SHP77 (cell line): Measurements from ENCODE around the gene WFDC2.

Source experiments
- DNase-seq, 2 experiments: peaks; one replicate each; lab custom pipeline; 2025; lab: John Stamatoyannopoulos, UW

WFDC2 gene

GRCh38 chr20:45497971-45498494 is 28.5 kb downstream of the WFDC2 start:
- DNase-seq = no peak

GRCh38 chr20:45500022-45500421 is 30.5 kb downstream of the WFDC2 start:
- no peak for DNase-seq

DNA sequence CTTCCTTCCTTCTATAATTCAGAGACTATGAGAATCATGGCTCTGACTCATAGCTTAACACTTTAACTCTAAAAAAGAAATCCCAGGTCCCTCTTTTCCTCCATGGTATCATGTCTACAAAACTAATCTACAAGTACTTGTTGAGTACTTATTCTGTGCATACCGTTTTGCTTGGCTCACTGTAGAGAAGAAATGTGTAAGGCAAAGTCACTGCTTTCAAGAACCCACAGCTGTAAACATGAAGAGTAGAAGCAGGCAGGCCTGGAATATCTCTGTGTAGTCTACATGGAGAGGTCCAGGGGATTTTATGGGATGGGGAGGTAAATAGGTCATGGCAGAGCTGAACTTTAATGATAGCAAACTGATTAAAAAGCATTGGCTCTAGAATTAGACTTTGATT is 32.0 kb downstream of the WFDC2 start:
- DNase-seq = no peak

DNA sequence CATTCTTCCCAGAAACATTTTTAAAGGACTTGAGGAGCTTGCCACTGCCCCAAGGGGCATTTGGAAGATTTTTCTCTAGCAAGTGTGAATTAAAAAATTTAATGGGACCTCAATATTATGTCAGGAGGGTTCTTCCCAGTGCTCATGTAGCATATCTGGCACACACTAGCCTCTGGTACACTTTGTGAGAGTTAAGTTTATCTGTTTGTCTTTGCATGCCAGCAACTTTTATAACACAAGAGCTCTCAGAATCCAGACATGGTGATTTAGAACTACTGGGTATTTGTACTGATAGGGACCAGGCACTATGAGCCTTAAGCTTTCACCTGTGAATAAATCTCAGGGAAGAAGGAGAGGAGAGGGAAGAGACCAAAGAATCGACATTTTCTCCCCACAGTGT is 33.0 kb downstream of the WFDC2 start:
- DNase-seq = no peak

DNA sequence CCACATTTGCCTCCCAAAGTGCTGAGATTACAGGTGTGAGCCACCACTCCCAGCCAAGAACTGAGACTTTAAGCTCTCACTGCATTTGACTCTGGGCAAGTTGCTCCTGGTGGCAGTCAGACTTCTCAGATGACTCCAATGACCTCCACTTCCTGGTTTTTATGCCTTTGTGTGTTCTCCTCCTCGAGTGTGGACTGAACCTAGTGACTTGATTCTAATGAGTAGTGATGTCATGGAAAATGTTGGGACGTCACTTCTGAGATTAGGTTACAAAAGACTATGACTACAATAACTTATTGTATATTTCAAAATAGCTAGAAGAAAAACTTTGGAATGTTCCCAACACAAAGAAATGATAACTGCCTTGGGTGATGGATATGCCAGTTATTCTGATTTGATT is 33.9 kb downstream of the WFDC2 start:
- DNase-seq = no peak

- DNase-seq = no peak
These were observed 36.8 kb downstream of the WFDC2 start for GRCh38 chr20:45506398-45506797.

DNA sequence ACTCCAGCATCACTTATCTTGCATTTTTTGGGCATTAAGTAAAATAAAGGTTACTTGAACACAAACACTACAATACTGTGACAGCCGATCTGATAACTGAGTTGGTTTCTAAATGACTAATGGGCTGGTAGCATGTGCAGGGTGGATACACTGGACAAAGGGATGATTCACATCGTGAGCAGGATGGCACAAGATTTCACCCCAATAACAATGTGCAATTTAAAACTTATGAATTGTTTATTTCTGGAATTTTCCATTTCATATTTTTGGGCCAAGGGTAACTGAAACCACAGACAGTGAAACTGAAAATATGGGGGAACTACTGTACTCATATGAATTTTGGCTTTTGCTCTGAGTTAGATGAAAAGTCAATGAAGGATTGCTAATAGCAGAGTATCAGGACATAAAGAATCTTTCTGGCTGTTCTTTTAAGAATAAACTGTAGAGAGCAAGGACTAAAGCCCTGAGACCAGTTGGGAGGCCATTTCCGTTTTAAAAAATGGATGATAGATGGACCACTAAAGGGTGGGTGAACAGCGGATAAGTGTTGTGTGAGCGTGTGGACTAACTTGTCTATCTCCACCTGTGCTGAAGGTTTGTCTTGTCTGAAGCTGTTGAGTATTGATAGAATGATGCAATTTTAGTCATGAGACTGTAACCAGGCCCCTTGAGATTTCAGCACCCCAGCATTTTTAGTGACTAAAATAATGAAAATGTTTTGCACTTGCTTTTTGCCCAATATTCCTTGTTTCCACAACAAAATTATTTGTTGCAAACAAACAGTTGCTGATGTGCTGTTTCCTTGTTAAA is 37.7 kb downstream of the WFDC2 start:
- no peak for DNase-seq

- DNase-seq = no peak
These were observed 38.7 kb downstream of the WFDC2 start for GRCh38 chr20:45508068-45508886.

GRCh38 chr20:45509091-45509490 is 39.5 kb downstream of the WFDC2 start:
- no peak for DNase-seq

GRCh38 chr20:45510242-45510862 is 40.8 kb downstream of the WFDC2 start:
- no peak for DNase-seq

DNA sequence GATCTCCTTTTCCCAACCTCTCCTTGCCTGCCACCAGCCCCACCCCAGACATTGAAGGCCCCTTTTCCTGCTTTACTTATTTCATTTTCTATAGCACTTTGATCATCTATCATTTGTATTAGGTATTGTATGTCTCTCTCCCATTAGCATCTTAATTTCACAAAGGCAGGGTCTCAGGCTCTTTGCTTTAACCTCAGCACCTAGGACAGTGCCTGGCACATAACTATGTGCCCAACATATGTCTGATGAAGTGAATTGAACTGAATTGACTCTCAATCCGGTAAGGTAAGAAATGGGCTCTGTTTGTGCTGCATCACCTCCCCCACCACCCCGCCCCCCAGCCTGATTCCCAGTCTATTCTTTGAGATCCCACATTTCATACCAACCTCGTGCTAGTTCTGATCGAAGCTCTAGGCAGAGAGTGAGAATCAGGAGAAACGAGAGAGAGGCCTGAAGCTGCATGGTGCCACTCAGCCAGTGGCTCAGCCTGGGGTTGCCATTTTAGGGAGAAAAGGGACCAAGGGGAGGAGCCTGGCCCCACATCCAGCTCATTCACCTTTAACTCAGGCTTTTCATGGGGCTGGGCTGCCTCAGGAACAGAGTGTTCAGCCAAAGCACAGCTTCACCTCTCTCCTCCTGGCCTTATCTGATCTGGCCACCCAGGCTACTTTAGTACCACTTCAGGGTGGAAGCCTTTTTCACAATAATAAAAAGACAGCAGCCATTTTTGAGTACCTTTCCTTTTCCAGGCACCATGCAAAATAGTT is 45.8 kb downstream of the WFDC2 start, which contains the start of gene SPINT3:
SPINT3 (minus strand) TSS at position 476 of the 767 bp plus-strand sequence; CDS start at position 462, 14 bp downstream.
- no peak for DNase-seq

DNA sequence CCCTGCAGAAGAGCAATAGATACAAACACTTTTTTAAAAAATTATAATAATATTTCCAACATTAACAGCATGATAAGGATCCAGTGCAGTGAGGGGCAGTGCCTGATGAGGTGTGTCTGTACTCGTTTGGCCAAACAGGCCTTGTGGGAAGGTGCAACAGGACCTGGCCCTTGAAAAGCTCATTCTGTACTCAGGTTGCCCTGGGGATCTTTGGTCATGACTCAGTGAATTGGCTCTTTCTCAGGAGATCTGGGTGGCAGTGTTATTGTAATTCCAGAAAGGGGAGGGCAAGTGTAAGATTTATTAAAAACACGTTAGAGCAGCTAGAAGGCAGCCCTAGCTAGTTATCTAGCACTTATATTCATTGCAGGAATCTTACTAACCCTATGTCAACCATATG is 48.7 kb downstream of the WFDC2 start:
- DNase-seq = no peak

GRCh38 chr20:45523821-45524220 is 54.3 kb downstream of the WFDC2 start:
- DNase-seq = no peak

- DNase-seq = no peak
These were observed 57.7 kb downstream of the WFDC2 start for GRCh38 chr20:45527294-45527693.
